K562 (cell line): ENCODE data around the gene NARF. TPM values are rescaled to one million over a fixed set of nuclear protein-coding genes. Genes with fewer than 3 reads are reported as not detected.
A peak's percentile ranks its signal among the peaks of the same experiment; 100 is the strongest.

Source experiments
- ATAC-seq: fragments of 200-7000 bp; cut with Tn5 transposase; 3 replicates; pipeline ENCODE4 v1.9.1; 2020; ENCODE audit warnings: moderate library complexity
- BruUV-seq: library from RNA; stranded (reverse); fragments of 400-500 nt; replicated peaks from 2 replicates; lab custom pipeline; 2021; lab: Mats Ljungman, UMichigan
- CTCF ChIA-PET: fragments of 300-600 bp; formaldehyde crosslinking; extraction: SDS; loops from one replicate; lab custom pipeline; 2021; ENCODE audit warnings: low intra/inter-chr PET ratio; lab: Yijun Ruan, JAX
- POLR2A ChIA-PET: fragments of 300-600, 350-650 bp; sonication (Branson Sonifier 250); formaldehyde crosslinking; extraction: SDS; loops from one replicate; lab custom pipeline; 2021; ENCODE audit warnings: antibody characterized with exemption, inconsistent platforms; lab: Yijun Ruan, JAX
- DNase-seq, 4 experiments: peaks; one replicate each; pipeline versions ENCODE4 v3.0.0 to v3.0.0-alpha.2; 2011 to 2018; ENCODE audit warnings: low spot score in 3 of 4, mixed read lengths in 3 of 4; ENCODE audit errors: extremely low read depth in 1 of 4
- FAIRE-seq: peaks from 2 replicates; lab custom pipeline; 2011; peaks lifted over from hg19 to GRCh38; lab: Jason Lieb, UNC
- H2AFZ ChIP-seq: 2 replicates; pipeline ENCODE4 v1.6.0; 2011; ENCODE audit warnings: low read depth, low read length, control low read depth, inconsistent platforms
- H3K27ac ChIP-seq: fragments of 200-600 bp; 3 replicates; pipeline ENCODE4 v1.8.0; 2011; ENCODE audit warnings: low read depth, mild to moderate bottlenecking, control low read depth, inconsistent platforms, low read length, moderate library complexity, mixed read lengths; ENCODE audit errors: extremely low read depth
- H3K27me3 ChIP-seq, 2 experiments: fragments of 300-600 bp in 1 of 2; 2 replicates in 1 of 2; 3 replicates in 1 of 2; pipeline versions ENCODE4 v1.6.0 to v1.8.0; 2011; ENCODE audit warnings: inconsistent platforms in 2 of 2, low read length in 2 of 2, mild to moderate bottlenecking in 1 of 2, mixed read lengths in 1 of 2, moderate library complexity in 1 of 2; ENCODE audit not compliant: control insufficient read depth in 2 of 2, insufficient read depth in 2 of 2
- H3K36me3 ChIP-seq: fragments of 300-600 bp; 3 replicates; pipeline ENCODE4 v1.8.0; 2011; ENCODE audit warnings: mild to moderate bottlenecking, low read length, inconsistent platforms; ENCODE audit not compliant: control insufficient read depth, insufficient read depth
- H3K4me1 ChIP-seq, 2 experiments: fragments of 200-600 bp in 1 of 2; replicated peaks in 1 of 2; 2 replicates in 1 of 2; 3 replicates in 1 of 2; pipeline versions ENCODE4 v1.5.1 to v1.8.0; 2011; ENCODE audit warnings: inconsistent platforms in 2 of 2, low read length in 2 of 2, mild to moderate bottlenecking in 1 of 2, mixed read lengths in 1 of 2, moderate library complexity in 1 of 2; ENCODE audit not compliant: control insufficient read depth in 2 of 2, insufficient read depth in 2 of 2
- H3K4me2 ChIP-seq: 2 replicates; pipeline ENCODE4 v1.6.1; 2011; ENCODE audit warnings: low read length, control low read depth, inconsistent platforms, mixed read lengths; ENCODE audit not compliant: insufficient read depth
- H3K4me3 ChIP-seq: fragments of 200-600 bp; sonication (generic), shearing (Covaris generic); 2 replicates; pipeline ENCODE4 v1.5.1; 2016; ENCODE audit warnings: control low read depth, inconsistent platforms
- H3K79me2 ChIP-seq: fragments of 200-600 bp; 3 replicates; pipeline ENCODE4 v1.8.0; 2011; ENCODE audit warnings: low read length, inconsistent platforms; ENCODE audit not compliant: control insufficient read depth, insufficient read depth
- H3K9ac ChIP-seq, 2 experiments: 2 replicates each; pipeline versions ENCODE4 v1.6.0 to v1.6.1; 2011; ENCODE audit warnings: low read depth in 2 of 2, low read length in 2 of 2, control low read depth in 1 of 2, inconsistent platforms in 1 of 2, mild to moderate bottlenecking in 1 of 2, mixed read lengths in 1 of 2; ENCODE audit not compliant: insufficient read depth in 1 of 2
- H3K9me1 ChIP-seq: one replicate; pipeline ENCODE4 v1.6.0; 2011; ENCODE audit warnings: inconsistent platforms, mild to moderate bottlenecking, low read length, moderate library complexity; ENCODE audit not compliant: control insufficient read depth, insufficient read depth
- H3K9me3 ChIP-seq: replicated peaks from 2 replicates; pipeline ENCODE4 v1.5.1; 2011; ENCODE audit warnings: low read depth, low read length, inconsistent platforms; ENCODE audit not compliant: control insufficient read depth, insufficient read depth
- H4K20me1 ChIP-seq: replicated peaks from 2 replicates; pipeline ENCODE4 v1.6.1; 2011; ENCODE audit warnings: low read length, inconsistent platforms, mixed read lengths; ENCODE audit not compliant: control insufficient read depth, insufficient read depth
- NFXL1 ChIP-seq: fragments of 450-650 bp; formaldehyde crosslinking; IDR thresholded peaks from 2 replicates; pipeline ENCODE4 v1.4.0; 2021; ENCODE audit warnings: mild to moderate bottlenecking
- RBFOX2 ChIP-seq: fragments of 200-400 bp; formaldehyde crosslinking; IDR thresholded peaks from 2 replicates; pipeline ENCODE4 v1.6.1; 2017; ENCODE audit warnings: low read depth, mild to moderate bottlenecking, low read length, moderate library complexity
- TAF15 ChIP-seq: fragments of 200-400 bp; formaldehyde crosslinking; IDR thresholded peaks from 2 replicates; pipeline ENCODE4 v1.6.1; 2017; ENCODE audit warnings: mild to moderate bottlenecking, low read depth, low read length, moderate library complexity
- ZNF121 ChIP-seq: sonication (generic); formaldehyde crosslinking; conservative IDR thresholded peaks from 2 replicates; pipeline ENCODE4 v1.8.0; 2022; ENCODE audit warnings: missing genetic modification reagents
- WGBS: fragments of 100-300 bp; shearing (Covaris generic); methylation state at CpG from one replicate; pipeline ENCODE4 v1.1.6; 2016; ENCODE audit warnings: low coverage, mixed read lengths; ENCODE audit not compliant: insufficient coverage; ENCODE audit errors: missing lambda C conversion rate; 5-methylcytosine and 5-hydroxymethylcytosine counted together
- in situ Hi-C: fragments of 300-500 bp; cut with MboI; formaldehyde crosslinking; loops from 4 replicates; pipeline ENCODE4 v1.15.0; 2018; ENCODE audit warnings: inconsistent platforms, mixed read lengths
- intact Hi-C: fragments of 100-400 bp; cut with micrococcal nuclease; formaldehyde crosslinking; loops from 2 replicates; pipeline ENCODE4 v1.14.2; 2022
- polyA plus RNA-seq, 8 experiments: library from polyadenylated mRNA; depleted of rRNA in 4 of 8; stranded (reverse) in 5 of 8; unstranded in 3 of 8; fragments of >200 nt; fragmentation: Nextera tagmentation in 2 of 8; fragmentation: Illumina TruSeq in 1 of 8; extraction: Ambion mirVana in 2 of 8; extraction: Trizol in 1 of 8; gene quantifications; 2 replicates each; pipeline versions ENCODE4 v1.2.1 to v1.2.3, GENCODE V29; 2011 to 2014; ENCODE audit warnings: inconsistent platforms in 1 of 8, missing spikeins in 1 of 8
- total RNA-seq, 7 experiments: library from RNA; depleted of rRNA in 6 of 7; stranded (reverse); fragments of >200 nt in 6 of 7; fragmentation: Illumina TruSeq in 2 of 7; extraction: Trizol in 2 of 7; gene quantifications; 2 replicates each; pipeline versions ENCODE4 v1.2.1 to v1.2.3, GENCODE V29; 2011 to 2021; ENCODE audit warnings: low replicate concordance in 1 of 7

The NARF gene
- total and polyA plus RNA-seq, 9 of the 15 experiments (the other 6 are each of a cell fraction or from before 2014, with no cell fraction given): 60.4 to 423 (median 132) TPM

- H3K36me3 ChIP-seq: peaks cover 26% of the 10 kb centered on the region; the same call in 2 of the 3 replicates
- H3K4me1 ChIP-seq: peaks cover 0 to 69% of the 10 kb centered on the region in 2 experiments; a peak in 2 of 5 replicates
- no peak overlapping the region for H2AFZ ChIP-seq
- ATAC-seq (no peak), DNase-seq (no peak), FAIRE-seq (no peak)
- no peaks in the 10 kb centered on the region for H3K9me1 ChIP-seq
- no peaks in the 10 kb centered on the region for H3K9me3 ChIP-seq
- CTCF ChIA-PET: no interaction called here
- TSS peak; percentile 64 for BruUV-seq
- TF ChIP-seq RBFOX2 (peak; percentile 28; the same call in 1 of the 2 replicates), NFXL1 (CRISPR knock-in tag) (no peak), TAF15 (no peak), ZNF121 (peak; percentile 53)
- intact Hi-C loops: no loop called here
- no peaks in the 10 kb centered on the region for H3K27me3 ChIP-seq
- H4K20me1 ChIP-seq: no peaks in the 10 kb centered on the region
- no peak overlapping the region for H3K4me2 ChIP-seq
- 88% methylated on average over 22 of the region's 28 CpGs for WGBS
- H3K4me3 ChIP-seq: no peak overlapping the region
- in situ Hi-C loops: no loop called here
- H3K9ac ChIP-seq: peak overlapping the region in 1 of 2 experiments; percentile 3; a peak in 1 of 4 replicates
- no peak overlapping the region for H3K27ac ChIP-seq
- POLR2A ChIA-PET: interaction anchor here (0.7 to 1.4 kb wide), 3 partner anchors 8 to 91 kb away, joined by 4 to 5 read pairs (median 4); no protein-coding TSS in a partner anchor
- peaks cover under 1% of the 10 kb centered on the region; the same call in 2 of the 3 replicates for H3K79me2 ChIP-seq
Observed at GRCh38 chr17:82442643-82443464, 15.7 kb upstream of the NARF start.
